ENCODE measurements around the gene FAM72B.
"Not testable (repeated sequence)": the region's sequence is repeated elsewhere in the genome, so short reads cannot be mapped to it uniquely, and the experiment has no call there.

Gene FAM72B

DNA sequence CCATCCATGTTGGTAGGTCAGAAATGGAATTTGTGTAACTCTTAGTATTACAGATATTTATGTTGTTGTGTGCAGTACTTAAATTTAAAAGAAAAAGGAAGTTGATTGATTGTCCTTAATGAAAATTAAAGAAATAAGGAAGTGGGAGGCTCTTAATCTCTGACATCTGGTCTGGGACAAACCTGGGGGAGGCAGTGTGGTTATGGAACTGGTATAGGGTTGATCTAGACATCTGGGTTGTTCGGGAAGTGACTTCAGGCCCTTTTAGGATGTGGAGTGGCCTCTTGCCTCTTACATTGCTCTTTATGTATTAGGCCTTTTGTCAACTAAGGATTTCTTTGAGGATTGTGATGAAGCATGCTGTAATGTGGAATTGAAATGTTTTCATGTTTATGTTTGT, 16.1 kb upstream of the FAM72B start:
- not testable (repeated sequence) for DNase-seq (ENCODE audit: low spot score)

DNA sequence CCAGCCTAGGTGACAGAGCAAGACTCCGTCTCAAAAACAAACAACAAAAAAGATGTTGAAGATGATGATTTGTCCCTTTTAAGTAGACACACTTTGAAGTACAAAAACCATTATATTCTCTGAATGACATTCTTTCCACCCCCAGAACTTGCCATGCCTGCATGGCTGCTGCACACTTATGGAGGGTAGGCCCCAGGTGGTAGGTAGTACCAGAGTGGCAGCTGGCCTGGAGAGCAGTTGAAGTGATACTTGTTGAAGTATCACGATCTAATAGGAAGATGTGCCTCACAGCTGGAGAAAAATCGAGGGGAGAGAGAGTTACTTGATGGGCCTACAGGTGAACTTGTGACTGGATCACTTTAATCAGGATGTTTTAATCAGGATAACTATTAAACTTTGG, 15.6 kb upstream of the FAM72B start:
- not testable (repeated sequence) for DNase-seq (ENCODE audit: low spot score)

DNA sequence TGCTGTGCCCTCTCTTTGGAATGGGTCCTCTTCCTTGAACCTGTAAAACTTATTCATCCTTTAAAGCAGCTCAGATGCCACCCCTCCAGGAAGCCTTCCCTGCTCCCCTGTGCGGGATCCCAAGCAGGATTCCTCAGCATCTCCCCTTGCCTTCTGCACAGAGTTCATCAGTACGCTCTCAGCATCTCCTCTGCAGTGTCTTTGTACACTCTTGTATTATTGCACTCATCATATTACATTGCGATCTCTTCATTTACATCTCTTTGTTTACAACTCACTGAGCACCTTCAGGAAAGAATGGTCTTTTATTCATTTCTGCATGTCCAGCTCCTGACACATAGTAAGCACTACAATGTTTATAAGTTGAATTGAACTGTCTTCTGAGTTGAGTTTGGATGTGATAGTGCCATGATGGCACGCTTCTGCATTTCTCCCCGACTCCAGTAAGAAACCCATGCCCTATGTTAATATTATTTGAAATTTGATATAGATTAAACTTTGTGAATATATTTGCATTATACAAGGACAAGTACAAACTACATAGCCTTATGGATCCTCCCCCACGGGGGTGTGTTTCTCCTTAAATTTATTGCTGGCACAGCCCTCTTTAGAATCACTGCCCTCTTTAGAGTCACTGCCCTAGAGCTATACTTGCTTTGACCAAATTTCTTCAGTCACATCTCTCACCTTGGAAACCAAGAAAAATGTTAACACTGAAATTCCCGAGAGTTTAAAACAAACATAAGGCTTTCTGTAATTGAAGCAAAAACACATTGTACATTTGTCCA, 13.1 kb upstream of the FAM72B start:
- not testable (repeated sequence) for DNase-seq (ENCODE audit: low spot score)

DNA sequence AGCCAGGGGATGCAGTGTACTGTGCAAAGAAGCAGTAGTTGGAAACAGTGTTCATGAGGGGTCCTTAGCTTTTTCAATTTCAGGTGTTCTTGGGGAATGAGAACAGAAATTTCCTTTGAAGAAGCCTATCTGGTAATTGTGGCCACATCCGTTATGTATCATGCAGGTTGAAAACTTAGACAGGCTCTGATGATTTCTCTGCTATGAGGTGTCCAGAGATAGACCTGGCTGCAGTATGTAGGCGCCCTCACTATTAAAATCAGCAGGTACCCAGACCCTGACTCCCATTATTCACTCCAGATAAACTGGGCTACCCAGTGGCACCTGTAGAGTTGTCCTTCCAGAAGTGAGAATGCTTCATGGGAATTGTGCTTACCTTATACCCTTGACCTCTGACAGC, 8.4 kb upstream of the FAM72B start:
- DNase-seq (ENCODE audit: low spot score): not testable (repeated sequence)

DNA sequence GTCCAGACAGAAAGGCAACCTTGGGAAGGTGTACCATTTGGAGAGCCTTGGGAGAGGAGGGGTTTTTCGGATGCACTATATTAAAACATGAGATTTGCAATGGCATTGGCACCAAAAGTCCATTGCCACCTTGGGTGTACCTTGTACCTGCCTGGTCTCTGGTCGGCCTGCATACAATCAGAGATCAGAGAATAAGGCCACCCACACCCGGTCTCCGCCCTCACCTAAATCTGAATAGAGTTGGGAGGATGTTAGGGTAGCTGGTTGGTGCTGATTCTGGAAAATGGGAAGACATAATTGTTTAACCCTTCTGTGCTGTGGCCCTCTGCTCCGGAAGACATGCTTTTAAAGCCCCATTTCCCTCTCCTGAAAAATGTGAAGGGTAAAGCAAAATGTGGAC, 3.8 kb upstream of the FAM72B start:
- DNase-seq (ENCODE audit: low spot score): not testable (repeated sequence)

DNA sequence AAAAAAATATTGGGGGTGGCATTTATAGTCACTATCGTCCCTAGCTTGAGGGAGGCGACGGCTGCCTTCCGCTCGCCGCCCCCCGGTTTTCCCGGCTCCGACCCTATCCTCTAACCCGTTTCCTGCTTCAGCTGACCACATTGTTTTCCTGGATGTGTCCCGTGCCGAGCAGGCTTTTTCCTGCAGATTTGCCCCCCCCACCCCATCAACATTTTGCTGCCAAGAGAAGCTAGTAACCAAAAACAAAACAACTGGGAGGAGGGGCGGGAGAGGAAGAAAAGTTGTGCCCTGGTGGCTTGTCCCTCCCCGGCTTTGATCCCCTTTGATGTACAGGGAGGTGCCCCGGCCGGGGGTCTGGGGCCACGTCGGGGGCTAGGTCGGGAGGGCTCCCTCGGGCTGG, 2.1 kb upstream of the FAM72B start:
- not testable (repeated sequence) for DNase-seq (ENCODE audit: low spot score)

DNA sequence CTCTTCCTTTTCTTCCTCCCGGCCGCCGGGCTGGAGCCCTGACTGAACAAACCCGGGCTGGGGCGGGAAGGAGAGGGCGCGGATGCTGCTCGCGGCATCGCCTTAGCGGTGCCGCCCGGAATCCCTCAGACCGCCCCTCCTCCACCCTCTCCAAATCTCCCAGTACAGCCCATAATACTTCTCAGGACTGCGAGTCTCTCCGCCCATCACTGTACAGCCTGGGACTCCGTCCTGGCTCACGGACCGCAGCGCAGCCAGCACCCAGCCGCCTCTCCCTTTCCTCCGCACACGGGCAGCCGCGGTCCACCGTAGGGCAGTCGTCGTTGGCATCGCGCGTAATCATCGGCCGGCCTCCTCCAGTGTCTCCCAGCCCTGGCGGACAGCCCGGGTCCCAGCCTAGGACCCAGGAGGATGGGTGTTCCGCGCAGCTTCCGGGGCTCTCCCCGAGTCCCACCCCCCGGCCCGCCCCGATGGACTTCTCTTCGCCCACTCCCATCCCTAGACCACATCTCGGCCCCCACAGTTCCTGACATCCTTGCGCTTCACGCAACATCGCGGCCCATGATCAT, 1.1 kb upstream of the FAM72B start:
- DNase-seq (ENCODE audit: low spot score): not testable (repeated sequence)

DNA sequence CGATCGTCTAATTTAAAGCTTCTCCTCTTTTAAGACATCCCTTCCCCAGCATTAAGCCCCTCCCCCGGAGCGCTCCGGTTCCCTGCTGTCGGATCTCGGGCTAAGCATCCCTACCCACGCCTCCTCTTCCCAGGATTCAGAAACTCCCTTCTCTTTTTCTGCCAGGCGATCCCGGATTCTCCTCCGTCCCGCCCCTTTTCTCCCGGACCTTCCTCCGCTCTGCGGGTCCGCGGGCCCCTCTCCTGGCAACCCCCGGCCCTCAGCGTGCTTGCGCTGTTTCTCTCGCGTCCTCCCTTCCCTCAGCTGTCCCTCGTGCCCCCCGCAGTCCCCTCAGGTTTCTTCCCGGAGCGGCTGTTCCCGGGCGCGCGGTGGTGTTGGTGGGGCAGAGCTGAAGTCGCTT, 273 bp downstream of the FAM72B start:
- peak; percentile 2 for DNase-seq (ENCODE audit: low spot score)

DNA sequence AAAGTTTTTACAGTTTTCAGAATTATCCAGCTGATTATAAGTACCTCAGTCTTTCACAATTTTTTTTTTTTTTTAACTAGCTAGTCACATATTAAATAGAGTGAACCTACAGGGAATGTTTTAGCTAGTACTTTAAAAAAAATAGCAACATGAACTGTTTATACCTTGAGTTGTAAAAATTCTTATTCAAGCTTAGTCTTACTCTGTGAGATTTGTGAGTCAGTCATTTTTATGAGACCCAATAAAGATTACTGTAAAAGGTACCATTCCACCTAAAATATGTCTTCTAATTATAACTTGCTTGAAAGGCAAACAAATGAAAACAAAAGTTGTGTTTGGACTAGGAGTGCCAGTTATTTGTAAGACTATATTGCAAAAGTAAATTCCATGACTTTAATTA, 5.9 kb downstream of the FAM72B start:
- not testable (repeated sequence) for DNase-seq (ENCODE audit: low spot score)

DNA sequence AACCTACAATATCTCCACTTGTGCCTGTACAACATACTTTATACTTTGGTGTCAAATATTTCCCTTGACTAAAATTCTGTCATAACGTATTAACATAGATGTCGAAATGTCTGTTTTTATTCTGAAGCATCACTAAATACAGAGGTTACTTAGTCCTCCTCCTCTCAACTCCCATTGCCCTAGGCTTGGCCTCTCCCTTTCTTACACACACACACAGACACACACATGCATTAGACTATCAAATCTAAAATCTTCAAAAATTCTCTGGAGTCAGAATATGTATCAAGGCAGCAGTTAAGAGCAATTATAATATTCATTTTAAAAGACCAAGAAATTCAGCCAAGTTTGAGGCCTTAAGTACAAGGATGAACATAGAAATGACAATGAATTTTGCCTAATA, 7.5 kb downstream of the FAM72B start:
- not testable (repeated sequence) for DNase-seq (ENCODE audit: low spot score)

DNA sequence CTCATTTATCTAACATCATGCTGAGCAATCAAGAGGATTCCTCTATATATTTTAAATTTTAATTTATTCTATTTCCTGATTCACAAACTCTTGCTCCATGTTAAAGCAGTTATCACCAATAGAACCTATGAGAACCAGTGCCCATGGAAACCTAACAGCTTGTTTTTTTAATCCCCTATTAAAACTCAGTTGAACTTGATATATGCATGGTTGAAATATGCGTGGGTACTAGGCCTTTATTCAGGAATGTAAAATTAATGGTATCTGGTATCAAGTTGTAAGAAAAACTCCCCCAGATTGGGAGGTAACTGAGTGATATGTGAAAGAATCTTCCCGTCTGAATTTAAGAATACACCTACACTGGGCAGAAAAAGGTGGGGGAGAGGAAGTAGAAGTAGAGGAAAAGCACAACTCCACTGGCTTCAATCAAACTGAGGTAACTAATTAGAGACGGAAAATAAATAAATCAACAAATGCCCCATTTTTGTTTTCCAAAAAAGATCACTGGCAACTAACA, 15.9 kb downstream of the FAM72B start:
- DNase-seq (ENCODE audit: low spot score): not testable (repeated sequence)

DNA sequence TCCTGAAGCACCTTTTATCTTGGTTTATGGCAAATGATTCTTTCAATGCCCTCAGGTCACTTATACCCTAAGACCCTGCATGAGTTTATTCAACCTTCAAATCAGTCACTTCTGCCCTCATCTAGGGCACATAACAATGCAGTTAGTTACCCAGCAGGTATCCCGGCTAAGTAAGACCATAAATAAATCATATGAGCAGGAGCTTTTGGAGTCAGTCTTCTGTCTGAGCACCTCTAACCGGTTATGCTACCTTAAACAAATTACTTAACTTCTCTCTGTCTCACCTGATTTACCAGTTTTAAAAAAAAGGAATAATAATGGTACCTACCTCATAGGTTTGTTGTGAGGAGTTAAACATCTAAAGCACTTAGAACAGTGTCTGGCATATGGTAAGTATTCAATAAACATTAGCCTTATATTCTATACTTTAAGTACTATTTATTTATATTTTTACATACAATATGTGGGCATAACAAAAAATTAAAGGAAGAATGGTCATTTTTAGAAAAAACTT, 16.9 kb downstream of the FAM72B start:
- not testable (repeated sequence) for DNase-seq (ENCODE audit: low spot score)

DNA sequence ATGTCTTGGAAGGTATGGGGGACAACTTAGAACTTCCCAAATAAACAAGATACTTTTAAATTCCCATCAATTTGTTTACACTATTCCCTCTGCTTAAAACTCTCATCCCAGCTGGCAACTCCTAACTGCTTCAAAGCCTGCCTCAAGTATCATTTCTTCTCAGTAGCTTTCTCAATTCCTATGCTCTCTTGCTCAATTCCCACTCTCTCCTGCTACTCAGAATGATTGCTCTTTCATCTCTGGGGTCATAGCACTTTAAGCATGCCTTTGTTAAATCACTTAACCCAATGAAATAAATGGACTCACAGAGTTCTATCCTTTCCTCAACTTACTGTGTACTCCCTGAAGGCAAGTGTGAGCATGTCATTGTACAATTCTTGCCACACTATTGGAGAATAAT, 18.8 kb downstream of the FAM72B start:
- DNase-seq (ENCODE audit: low spot score): peak; percentile 0

DNA sequence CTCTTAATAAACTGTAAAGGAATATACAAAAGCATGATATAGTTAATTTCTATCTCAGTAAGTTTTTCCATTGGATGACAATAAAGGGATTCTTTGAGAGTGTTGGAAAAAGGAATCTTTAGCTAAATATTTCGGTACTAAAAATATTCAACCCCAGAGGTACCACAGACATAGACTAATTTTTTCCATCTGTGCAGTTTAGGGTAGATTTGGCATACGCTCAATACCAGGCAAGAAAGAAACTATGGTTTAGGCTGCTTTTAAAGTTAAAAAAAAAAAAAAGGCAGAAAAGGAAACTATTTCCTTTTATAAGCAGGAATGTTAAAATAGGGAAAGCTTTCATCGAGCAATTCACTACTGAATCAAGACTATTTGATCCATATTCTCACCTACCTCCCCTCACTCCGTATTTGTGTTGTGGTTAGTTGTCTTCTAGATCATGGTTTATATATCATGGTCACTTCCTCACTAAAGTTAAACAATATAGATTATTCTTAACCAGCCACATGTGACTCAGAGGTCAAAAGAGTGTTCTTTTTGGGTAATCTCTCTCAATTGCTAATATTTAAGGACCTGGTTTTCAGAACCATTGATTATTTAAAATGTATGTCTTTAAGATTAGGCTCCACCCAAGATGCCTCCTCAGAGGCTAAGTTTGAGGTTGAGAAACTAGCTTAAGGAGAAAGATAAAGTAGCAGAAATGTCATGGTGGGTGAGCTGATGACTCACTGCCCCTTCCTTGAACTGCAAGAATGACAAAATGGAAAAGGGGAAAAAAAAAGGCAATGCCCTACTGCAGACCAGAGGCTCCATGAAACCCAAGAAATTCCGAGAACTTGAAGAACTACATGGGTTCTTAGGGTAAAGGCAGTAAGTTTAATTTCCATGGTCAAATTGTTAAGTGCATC, 20.0 kb downstream of the FAM72B start:
- DNase-seq (ENCODE audit: low spot score): peak; percentile 60

DNA sequence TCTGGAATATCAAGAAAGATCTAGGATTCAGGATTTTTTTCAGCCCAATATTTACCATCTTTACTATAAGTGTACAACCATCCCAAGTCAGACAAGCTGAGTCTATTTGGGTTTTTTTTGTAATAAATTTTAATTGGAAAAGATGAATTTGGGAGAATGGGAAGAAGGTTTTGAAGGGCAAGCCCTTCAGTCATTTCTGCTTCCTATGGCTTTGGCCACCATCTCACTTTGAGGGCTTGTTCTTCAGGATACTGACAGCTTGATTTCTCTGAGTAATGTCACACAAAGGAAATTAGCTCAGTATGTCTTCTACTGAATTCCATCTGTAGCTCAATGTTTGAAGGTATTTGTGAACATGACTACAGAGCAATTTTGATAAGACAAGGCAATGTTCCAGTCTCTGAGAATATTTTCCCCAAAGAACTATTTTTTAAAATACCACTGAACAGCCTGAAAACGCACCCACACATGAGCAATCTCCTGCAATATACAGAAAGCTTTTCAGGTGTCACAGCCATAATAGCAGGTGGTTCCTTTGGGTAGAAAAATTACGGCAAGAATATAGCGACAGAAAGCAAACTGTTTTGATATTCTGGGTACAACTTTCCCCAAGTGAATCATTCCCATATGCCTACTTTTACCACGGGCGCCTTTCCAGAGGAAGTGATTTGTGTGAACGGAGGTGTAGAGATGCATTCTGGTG, 22.8 kb downstream of the FAM72B start:
- not testable (repeated sequence) for DNase-seq (ENCODE audit: low spot score)

DNA sequence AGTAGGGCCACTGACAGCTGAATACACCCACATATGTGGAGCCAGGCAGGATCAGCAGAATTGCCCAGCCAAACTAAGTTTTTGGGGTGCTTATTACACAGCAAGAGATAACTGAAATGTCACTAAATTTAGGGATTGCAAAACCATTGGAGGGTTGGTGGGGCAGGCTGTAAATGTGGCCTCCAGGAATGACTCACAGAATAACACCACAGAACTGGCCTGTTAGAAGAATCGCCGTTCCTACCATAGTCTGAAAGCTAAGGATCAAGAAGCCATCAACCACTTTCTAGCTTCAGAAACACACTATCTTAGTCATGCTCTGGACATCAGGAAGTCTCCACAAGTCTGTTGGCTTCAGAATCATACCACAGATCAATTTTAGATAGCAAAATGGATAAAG, 24.0 kb downstream of the FAM72B start:
- DNase-seq (ENCODE audit: low spot score): not testable (repeated sequence)

DNA sequence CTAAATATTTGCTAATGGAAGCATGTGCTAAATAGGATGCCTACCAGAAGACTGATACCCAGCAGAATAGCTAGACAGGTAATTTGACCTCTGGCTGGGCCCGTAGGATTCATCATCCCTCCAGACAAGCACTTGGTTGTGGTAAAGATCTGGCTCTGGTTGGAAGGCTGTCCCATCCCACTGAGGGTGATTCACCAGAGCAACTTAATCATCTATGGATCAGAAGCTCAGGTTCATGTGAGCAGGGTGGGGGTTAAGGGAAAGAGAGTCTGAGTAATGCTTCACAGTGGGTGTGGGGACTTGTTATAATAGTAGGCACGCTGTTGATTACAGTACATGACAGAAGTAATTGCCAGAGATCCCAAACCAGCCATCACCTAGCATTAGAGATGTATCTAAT, 26.5 kb downstream of the FAM72B start:
- DNase-seq (ENCODE audit: low spot score): not testable (repeated sequence)

DNA sequence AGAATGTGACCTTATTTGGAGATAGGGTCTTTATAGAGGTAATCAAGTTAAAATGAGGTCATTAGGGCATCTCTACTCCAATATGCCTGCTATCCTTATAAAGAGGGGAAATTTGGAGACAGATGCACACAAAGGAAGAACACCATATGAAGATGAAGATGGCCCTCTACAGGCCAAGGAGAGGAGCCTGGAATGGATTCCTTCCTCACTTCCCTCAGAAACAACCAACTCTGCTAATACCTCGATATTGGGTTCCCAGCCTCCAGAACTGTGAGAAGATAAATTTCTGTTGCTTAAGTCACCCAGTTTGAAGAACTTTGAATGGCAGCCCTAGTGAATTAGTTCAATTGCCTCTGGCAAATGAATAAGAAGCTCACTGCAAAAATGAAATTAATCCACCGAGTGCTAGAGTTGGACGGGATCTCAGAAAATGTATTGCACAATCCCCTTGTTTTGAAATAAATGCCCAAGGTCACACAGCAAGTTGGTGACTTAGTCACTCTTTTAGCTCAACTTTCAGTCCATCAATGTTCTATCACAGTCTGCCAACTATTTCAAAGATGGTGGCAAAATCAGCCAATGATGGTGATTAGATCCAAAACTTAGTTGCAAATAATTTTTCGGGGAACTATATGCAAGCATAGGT, 27.1 kb downstream of the FAM72B start:
- DNase-seq (ENCODE audit: low spot score): not testable (repeated sequence)

DNA sequence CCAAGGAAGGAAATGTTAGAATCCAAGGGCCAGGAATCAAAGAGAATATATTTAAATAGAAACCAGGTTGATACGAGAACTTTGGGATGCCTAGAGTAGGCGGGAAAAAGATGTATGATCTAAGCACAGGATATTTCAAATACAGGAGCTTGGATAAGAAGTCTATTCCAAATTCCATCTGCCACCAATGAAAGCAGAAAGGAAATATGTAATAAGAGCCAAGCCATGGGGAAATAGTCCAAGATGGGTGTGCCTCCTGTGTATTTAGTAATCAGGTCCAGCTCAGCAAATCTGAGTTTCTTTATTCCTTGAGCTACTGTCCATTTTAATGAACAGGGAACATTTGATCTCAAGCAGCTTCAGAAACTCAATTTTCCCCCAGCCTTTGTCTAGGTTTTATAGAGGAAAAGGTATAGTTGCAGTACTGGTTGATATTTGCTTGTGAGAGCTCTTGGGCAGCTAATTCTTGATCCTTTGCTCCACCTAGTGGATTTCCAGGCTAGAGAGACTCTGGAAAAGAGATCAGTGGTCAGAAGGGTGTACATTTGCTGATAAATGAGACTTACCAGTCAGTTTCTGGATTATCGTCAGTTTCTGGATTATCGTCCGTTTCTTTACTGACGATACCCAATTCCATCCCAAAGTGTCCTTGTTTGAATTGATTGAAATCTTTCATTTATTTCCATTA, 28.3 kb downstream of the FAM72B start:
- DNase-seq (ENCODE audit: low spot score): peak; percentile 9

DNA sequence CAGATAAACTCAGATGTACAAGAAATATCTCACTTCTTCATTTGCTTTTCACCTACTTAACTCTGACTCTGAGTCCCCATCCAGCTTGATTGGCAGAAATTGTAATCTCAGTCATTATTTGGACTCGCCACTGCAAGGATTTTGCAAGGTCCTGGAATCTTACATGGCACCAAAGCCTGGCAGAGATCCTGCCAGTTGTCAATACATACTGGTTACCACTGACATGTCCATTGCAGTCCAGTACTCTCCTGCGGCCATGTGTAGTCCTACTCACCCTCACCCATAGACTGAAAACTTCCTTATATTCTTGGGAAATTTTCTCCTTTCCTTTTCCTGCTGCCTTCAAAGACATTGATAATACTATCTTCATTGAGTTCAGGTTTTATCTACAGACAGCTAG, 29.3 kb downstream of the FAM72B start:
- DNase-seq (ENCODE audit: low spot score): not testable (repeated sequence)

Measured in kidney tubule cell (primary cell).